NCI-H2029 (cell line): Measurements from ENCODE around the gene MAB21L1.

Experiments used
- DNase-seq: peaks from one replicate; lab custom pipeline; 2025; lab: John Stamatoyannopoulos, UW

MAB21L1 gene

GRCh38 chr13:35475960-35476943 lies at the start of gene MAB21L1:
MAB21L1 (minus strand) TSS chr13:35476689; CDS start chr13:35476138, 551 bp downstream.
- peak; percentile 40 for DNase-seq

- DNase-seq = no peak
These were observed 47.7 kb upstream of the MAB21L1 start for GRCh38 chr13:35524171-35524570.

DNA sequence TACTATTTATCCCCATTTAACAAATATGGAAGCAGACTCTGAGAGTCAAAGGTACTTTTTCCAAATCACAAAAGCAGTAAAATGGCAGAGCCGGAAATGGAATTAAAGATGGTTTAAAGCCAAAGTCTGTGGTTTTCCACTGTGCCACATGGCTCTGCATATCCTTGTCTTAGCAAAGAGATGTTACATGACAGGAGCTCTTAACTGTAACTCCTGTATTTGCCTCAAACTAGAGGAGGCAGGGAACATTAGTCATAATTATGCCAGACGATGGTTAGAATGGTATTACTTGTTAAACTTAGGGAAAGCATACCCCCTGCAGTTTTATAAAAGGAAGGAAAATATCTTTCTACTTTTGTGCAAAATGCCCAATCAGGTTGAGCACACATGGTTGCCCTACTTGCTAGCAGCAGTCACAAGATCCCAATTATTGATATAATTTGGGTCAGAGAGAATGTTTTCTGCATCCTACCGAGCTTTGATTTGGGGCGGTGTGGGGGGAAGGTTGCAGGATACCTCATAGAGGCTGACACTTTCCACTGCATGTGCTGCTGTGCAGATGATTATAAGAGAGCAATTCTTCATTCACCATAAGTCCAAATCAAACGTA lies 42.0 kb upstream of the MAB21L1 start:
- DNase-seq = no peak

- DNase-seq = no peak
These were observed 38.5 kb upstream of the MAB21L1 start for GRCh38 chr13:35514801-35515502.

GRCh38 chr13:35514061-35514477 lies 37.6 kb upstream of the MAB21L1 start:
- no peak for DNase-seq

GRCh38 chr13:35512271-35512920 lies 35.9 kb upstream of the MAB21L1 start:
- no peak for DNase-seq

GRCh38 chr13:35502456-35502855 lies 26.0 kb upstream of the MAB21L1 start:
- DNase-seq = no peak

DNA sequence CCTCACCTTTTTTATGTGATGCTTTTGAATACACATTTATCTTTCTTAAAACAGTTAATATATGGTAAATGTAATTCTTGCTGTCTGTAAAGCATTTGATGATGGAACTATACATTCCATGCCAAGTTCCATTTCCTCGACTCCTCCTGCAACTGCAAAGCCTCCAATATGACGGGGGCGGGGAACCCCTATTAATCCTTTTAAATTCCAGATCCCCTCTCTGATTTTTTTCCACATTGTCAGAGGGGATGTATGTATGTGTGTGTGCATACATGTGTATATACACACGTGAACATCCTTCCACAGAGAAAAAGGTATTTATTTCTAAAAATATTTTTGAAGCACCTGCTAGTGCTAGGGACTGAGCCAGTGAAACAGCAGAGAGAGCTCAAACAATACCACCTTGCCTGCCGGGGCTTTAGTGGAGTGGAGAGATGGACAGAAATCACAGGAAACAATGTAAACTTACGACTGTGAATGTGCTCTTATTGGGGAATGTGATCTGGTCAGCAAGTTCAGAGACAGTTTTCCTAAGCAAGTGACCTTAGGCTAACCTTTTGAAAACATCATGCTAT lies 25.3 kb upstream of the MAB21L1 start:
- DNase-seq = no peak

- no peak for DNase-seq
These were observed 23.7 kb upstream of the MAB21L1 start for GRCh38 chr13:35500144-35500543.

DNA sequence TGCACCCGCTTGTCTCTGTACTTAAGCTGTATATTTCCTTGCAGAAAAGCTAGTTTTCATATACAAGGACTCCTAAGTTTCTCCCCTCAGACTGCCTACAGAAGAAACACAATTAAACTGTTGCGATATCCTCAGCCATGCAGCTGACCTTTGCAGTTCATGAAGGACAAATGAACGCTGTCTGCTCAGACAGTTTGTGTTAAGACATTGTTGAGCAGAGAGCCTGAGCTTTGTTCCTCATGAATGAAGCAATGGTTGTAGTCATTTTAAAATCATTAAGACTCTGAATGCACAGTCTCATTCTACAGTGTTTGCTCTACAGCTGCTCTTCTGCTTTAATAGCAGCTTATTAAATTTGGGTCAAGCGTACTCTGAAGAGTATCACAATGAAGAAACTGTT lies 23.2 kb upstream of the MAB21L1 start:
- DNase-seq = peak; percentile 1

- DNase-seq = peak; percentile 77
These were observed 22.7 kb upstream of the MAB21L1 start for GRCh38 chr13:35499196-35499662.

DNA sequence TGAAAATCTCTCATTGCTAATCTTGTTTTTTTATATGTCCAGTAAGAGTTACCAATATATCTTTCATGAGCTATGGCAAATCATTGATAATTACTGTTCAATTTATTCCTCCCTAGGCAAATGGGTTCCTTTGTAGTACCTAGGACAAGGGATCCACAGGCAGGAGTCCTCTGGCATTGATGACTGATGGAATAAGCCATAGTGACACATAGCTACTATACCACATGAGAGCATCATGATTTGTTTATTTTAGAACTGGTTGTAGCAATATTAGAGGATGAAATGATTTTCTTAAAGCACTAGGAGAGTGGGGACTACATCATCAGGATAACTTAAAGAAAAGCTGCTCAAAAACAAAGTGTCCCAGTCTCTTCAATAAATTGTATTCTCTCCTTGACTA lies 21.7 kb upstream of the MAB21L1 start:
- DNase-seq = no peak

DNA sequence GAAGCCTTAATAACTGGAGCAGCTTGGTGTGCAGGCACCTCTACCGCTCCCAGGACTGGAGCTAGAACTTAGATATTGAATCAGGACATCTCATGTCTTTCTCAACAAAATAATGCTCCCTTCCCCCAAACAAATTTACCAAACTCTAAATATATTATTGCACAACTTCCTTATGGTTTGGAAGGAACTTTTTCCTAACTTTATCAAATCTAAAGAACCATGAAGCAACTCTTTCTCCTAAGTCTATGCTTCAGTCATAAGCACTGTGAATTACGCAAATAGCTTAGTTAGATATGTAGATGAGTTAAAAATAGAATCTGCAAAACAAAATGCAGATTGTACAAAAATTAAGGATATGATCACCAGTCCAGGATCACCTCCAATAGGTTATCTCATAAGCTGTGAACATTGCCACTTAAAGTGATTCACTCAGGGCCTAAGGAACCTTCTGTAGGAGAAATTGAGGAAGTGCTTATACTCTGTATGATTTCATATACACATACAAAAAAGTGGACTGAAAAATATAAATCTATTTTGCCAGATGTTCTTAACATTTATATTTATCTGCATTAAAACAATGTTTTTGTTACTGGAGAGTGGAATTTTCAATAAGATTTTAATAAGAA lies 20.4 kb upstream of the MAB21L1 start:
- DNase-seq = no peak

GRCh38 chr13:35496006-35496405 lies 19.5 kb upstream of the MAB21L1 start:
- DNase-seq = no peak

DNA sequence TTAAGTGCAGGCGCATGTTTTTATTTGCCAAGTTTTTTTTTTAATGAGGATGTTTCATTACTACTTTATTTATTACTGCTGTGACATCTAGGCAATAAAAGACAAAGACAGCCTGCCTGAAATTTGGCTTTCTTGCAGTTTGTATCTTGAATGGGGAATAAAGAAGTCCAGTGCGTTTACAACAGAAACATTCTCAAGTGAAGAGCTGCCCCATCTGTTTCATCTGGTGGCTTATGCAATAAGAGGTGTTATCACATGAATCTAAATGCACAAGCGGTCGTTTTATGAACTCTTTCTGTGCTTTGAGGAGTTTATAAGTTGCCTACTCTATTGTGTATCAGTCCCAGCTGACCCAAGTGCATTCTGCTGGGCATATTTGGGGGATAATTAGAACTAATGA lies 12.6 kb upstream of the MAB21L1 start:
- DNase-seq = no peak

GRCh38 chr13:35485424-35485823 lies 8.9 kb upstream of the MAB21L1 start:
- DNase-seq = no peak

DNA sequence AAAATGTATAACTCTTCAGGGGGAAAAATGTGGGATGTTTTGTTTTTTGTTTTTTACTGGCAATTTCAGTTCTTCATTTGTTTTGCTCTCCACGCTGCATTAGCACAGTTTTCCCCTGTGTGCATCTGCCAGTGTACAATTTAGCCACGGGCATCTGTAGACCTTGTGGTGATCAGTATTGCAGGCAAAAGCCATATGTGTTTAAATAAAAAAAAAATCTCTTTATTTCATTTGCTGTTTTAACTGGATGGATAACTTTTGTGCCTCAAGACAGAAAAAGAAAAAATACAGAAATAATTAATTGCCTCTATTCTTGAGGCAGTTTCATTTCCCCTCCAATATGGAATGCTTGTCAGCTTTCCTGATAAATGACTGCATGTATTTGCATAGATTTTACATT lies 7.9 kb upstream of the MAB21L1 start:
- DNase-seq = no peak

GRCh38 chr13:35483761-35484160 lies 7.3 kb upstream of the MAB21L1 start:
- no peak for DNase-seq

DNA sequence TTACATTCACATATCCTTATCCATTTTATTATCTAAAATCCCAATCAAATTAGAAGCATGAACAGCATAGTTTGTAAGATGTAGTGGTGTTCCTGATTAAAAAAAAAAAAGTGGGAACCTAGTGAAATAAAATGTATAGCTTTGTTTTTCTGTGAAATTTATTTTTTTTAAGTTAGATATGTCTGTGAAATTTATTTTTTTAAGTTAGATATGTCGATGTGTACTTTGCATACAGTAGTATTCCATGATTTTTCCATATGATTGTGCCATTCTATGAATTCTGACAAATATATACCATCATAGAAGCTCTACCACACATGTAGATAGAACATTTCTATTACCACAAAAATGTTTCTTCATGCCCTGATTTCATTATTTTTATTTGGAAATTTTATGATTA lies 6.0 kb upstream of the MAB21L1 start:
- no peak for DNase-seq

GRCh38 chr13:35481777-35482176 lies 5.3 kb upstream of the MAB21L1 start:
- DNase-seq = no peak

DNA sequence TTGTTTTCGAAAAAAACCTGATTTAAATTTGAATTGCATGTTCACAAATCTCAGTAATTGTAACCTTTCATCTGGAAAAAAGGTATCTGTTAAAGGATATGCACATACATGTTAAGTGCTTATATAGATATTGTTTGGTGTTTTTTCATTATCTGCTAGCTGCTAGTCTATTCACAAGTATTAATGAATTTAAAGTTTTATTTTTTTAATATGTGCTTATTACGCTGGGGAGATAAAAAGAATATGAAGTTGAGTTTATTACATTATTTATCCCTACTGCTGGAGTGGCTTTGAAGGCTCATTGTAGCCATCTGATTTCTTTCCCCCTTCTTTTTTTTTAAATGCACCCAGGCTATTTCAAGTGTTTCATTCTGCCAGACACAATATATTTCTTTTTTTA lies 3.9 kb upstream of the MAB21L1 start:
- DNase-seq = no peak
